ENCODE data around the gene DLG4. TPM values are rescaled to one million over a fixed set of nuclear protein-coding genes. Genes with fewer than 3 reads are reported as not detected.
A peak's percentile ranks its signal among the peaks of the same experiment; 100 is the strongest.

DLG4 gene
- total RNA-seq, 1 experiment from 2014 or later: 38.3 TPM

- peak overlapping the region in 1 of 2 experiments; percentile 5; a peak in 1 of 5 replicates for H3K4me3 Mint-ChIP-seq
- no peak overlapping the region for H2BK20ac ChIP-seq (ENCODE audit: low read depth, low read length, poor library complexity, severe bottlenecking)
Measured at GRCh38 chr17:7266784-7267183, 47.1 kb upstream of the DLG4 start.

More at GRCh38 chr17:7266784-7267183, 47.1 kb upstream of the DLG4 start:
- Histone ChIP-seq H3K23me2 (ENCODE audit: insufficient read length, low read depth, low read length, poor library complexity, severe bottlenecking) (peaks cover 14% of the 10 kb centered on the region), H2BK15ac (ENCODE audit: low read depth, low read length) (no peak overlapping the region), H4K20me1 (ENCODE audit: control insufficient read depth, insufficient read depth, insufficient read length) (no peaks in the 10 kb centered on the region), H4K8ac (replicated peaks; ENCODE audit: insufficient read length, low read depth, low read length) (no peak overlapping the region), H3K14ac (ENCODE audit: insufficient read depth, low read length) (no peak overlapping the region), H3K23ac (ENCODE audit: insufficient read length, low read depth, low read length) (no peak overlapping the region), H3K4me2 (ENCODE audit: insufficient read depth, insufficient read length, low read length) (no peak overlapping the region), H2BK120ac (ENCODE audit: low read depth, low read length, poor library complexity, severe bottlenecking) (no peak overlapping the region), H4K5ac (ENCODE audit: insufficient read length, low read depth, low read length) (no peak overlapping the region), H3K9ac (ENCODE audit: extremely low read depth, insufficient read length, low read length) (no peak overlapping the region), H3K18ac (ENCODE audit: insufficient read length, low read depth, low read length) (no peak overlapping the region), H2BK5ac (ENCODE audit: insufficient read length, low read length) (no peak overlapping the region), H2AFZ (ENCODE audit: low read length) (no peak overlapping the region), H3K4ac (ENCODE audit: low read depth, low read length) (no peak overlapping the region), H3K27me3 (ENCODE audit: insufficient read depth, low read length) (no peaks in the 10 kb centered on the region), H3K56ac (ENCODE audit: insufficient read length, low read depth, low read length) (no peak overlapping the region), H2BK12ac (ENCODE audit: insufficient read length, low read depth, low read length) (peak overlapping the region; percentile 55), H2AK5ac (ENCODE audit: insufficient read length, low read length) (no peak overlapping the region), H3K79me1 (ENCODE audit: insufficient read depth, low read depth, low read length, poor library complexity, severe bottlenecking) (no peaks in the 10 kb centered on the region), H3K79me2 (ENCODE audit: insufficient read depth, low read length) (peaks cover under 1% of the 10 kb centered on the region; the same call in 1 of the 2 replicates), H3K4me1 (ENCODE audit: insufficient read depth, low read length) (no peaks in the 10 kb centered on the region; the same call in 1 of the 2 replicates), H4K91ac (ENCODE audit: insufficient read length, low read depth, low read length) (no peak overlapping the region), H3K27ac (ENCODE audit: insufficient read length, low read depth, low read length) (no peak overlapping the region), H3T11ph (ENCODE audit: low read length) (no peak overlapping the region), H3K9me3 (ENCODE audit: control insufficient read depth, low read depth, low read length) (no peaks in the 10 kb centered on the region)
- Mint-ChIP-seq H3K27ac (peak overlapping the region in 1 of 3 experiments; percentile 73; a peak in 2 of 7 replicates), H3K4me1 (peaks cover 27 to 31% of the 10 kb centered on the region in 2 experiments), H3K36me3 (ENCODE audit: insufficient read depth in 1 of 3, low read depth in 3 of 3) (peaks cover 0 to 4% (median 0%) of the 10 kb centered on the region in 3 experiments; a peak in 3 of 7 replicates), H3K9me3 (peaks cover 0 to 4% of the 10 kb centered on the region in 2 experiments; a peak in 1 of 5 replicates), H3K27me3 (ENCODE audit: low read depth) (peaks cover under 1% of the 10 kb centered on the region; the same call in 1 of the 2 replicates)
- DNase-seq: no peak
- TF ChIP-seq, protein P1, sequence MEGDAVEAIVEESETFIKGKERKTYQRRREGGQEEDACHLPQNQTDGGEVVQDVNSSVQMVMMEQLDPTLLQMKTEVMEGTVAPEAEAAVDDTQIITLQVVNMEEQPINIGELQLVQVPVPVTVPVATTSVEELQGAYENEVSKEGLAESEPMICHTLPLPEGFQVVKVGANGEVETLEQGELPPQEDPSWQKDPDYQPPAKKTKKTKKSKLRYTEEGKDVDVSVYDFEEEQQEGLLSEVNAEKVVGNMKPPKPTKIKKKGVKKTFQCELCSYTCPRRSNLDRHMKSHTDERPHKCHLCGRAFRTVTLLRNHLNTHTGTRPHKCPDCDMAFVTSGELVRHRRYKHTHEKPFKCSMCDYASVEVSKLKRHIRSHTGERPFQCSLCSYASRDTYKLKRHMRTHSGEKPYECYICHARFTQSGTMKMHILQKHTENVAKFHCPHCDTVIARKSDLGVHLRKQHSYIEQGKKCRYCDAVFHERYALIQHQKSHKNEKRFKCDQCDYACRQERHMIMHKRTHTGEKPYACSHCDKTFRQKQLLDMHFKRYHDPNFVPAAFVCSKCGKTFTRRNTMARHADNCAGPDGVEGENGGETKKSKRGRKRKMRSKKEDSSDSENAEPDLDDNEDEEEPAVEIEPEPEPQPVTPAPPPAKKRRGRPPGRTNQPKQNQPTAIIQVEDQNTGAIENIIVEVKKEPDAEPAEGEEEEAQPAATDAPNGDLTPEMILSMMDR (conservative IDR thresholded peaks at IDR 0.05): no peak
- WGBS (ENCODE audit: extremely low coverage, insufficient read length, low lambda C conversion rate): no CpG with 5 or more reads among the region's 1 CpG

All from H9 (cell line).